Neural cell (in vitro differentiated cells): ENCODE measurements around the gene SAMD4B. TPM values are rescaled to one million over a fixed set of nuclear protein-coding genes. Genes with fewer than 3 reads are reported as not detected.

Experiments
- H2AFZ ChIP-seq: fragments of 200-600, 300-800 bp; sonication (generic), shearing (Covaris generic); 2 replicates; pipeline ENCODE4 v1.6.0; 2014; ENCODE audit warnings: low read depth, mild to moderate bottlenecking, antibody characterized with exemption, low read length, moderate library complexity
- H3F3A ChIP-seq: fragments of 200-600 bp; shearing (Covaris generic); 2 replicates; pipeline ENCODE4 v1.6.1; 2016; ENCODE audit warnings: mild to moderate bottlenecking, moderate library complexity, mixed read lengths, antibody characterized with exemption, low read length; ENCODE audit not compliant: insufficient read depth, poor library complexity, severe bottlenecking
- H3K27ac ChIP-seq: fragments of 200-600, 300-800 bp; sonication (generic), shearing (Covaris generic); 2 replicates; pipeline ENCODE4 v1.5.1; 2014; ENCODE audit warnings: mild to moderate bottlenecking, low read length, moderate library complexity
- H3K27me3 ChIP-seq: fragments of 300-800, 200-600 bp; sonication (generic), shearing (Covaris generic); 2 replicates; pipeline ENCODE4 v1.6.0; 2014; ENCODE audit warnings: mild to moderate bottlenecking, low read depth, low read length, moderate library complexity; ENCODE audit not compliant: insufficient read depth
- H3K36me3 ChIP-seq: fragments of 300-800, 200-600 bp; sonication (generic), shearing (Covaris generic); 2 replicates; pipeline ENCODE4 v1.5.1; 2014; ENCODE audit warnings: mild to moderate bottlenecking, antibody characterized with exemption, low read length, moderate library complexity; ENCODE audit not compliant: insufficient read depth
- H3K4me2 ChIP-seq: fragments of 300-800, 200-600 bp; sonication (generic), shearing (Covaris generic); 2 replicates; pipeline ENCODE4 v1.6.0; 2014; ENCODE audit warnings: mild to moderate bottlenecking, low read length
- H3K4me3 ChIP-seq: fragments of 300-800, 200-600 bp; sonication (generic), shearing (Covaris generic); 2 replicates; pipeline ENCODE4 v1.5.1; 2014; ENCODE audit warnings: mild to moderate bottlenecking, low read length, moderate library complexity
- H3K79me2 ChIP-seq: fragments of 200-600 bp; shearing (Covaris generic); replicated peaks from 2 replicates; pipeline ENCODE4 v1.6.0; 2014; ENCODE audit warnings: mild to moderate bottlenecking, low read length, moderate library complexity; ENCODE audit not compliant: insufficient read depth
- H3K9ac ChIP-seq: fragments of 300-800, 200-600 bp; sonication (generic), shearing (Covaris generic); 2 replicates; pipeline ENCODE4 v1.6.1; 2016; ENCODE audit warnings: mild to moderate bottlenecking, low read length, mixed read lengths
- H3K9me2 ChIP-seq: fragments of 200-600 bp; shearing (Covaris generic); 2 replicates; pipeline ENCODE4 v1.6.1; 2016; ENCODE audit warnings: mild to moderate bottlenecking, low read length, mixed read lengths; ENCODE audit not compliant: insufficient read depth
- H3K9me3 ChIP-seq: fragments of 200-600, 300-800 bp; sonication (generic), shearing (Covaris generic); 2 replicates; pipeline ENCODE4 v1.6.1; 2016; ENCODE audit warnings: mild to moderate bottlenecking, mixed run types, low read length, moderate library complexity, mixed read lengths
- H4K20me1 ChIP-seq: fragments of 200-600 bp; shearing (Covaris generic); 2 replicates; pipeline ENCODE4 v1.6.1; 2016; ENCODE audit warnings: mild to moderate bottlenecking, mixed run types; ENCODE audit not compliant: insufficient read depth
- EP300 ChIP-seq: fragments of 450-650 bp; conservative IDR thresholded peaks from 2 replicates; pipeline ENCODE4 v1.6.1; 2014; ENCODE audit warnings: antibody characterized with exemption, mild to moderate bottlenecking, moderate library complexity; ENCODE audit not compliant: poor library complexity, severe bottlenecking
- EZH2 ChIP-seq: fragments of 200-600, 300-800 bp; shearing (Covaris generic), sonication (generic); IDR thresholded peaks from 2 replicates; pipeline ENCODE4 v1.6.1; 2014; ENCODE audit warnings: antibody characterized with exemption, low read length, borderline replicate concordance, mild to moderate bottlenecking; ENCODE audit not compliant: insufficient read depth, poor library complexity, severe bottlenecking
- POLR2AphosphoS5 ChIP-seq: IDR thresholded peaks from 2 replicates; pipeline ENCODE4 v1.6.1; 2012
- RAD21 ChIP-seq: fragments of 450-650 bp; conservative IDR thresholded peaks from 2 replicates; pipeline ENCODE4 v1.6.1; 2014; ENCODE audit warnings: antibody characterized with exemption, mild to moderate bottlenecking, moderate library complexity
- SMC3 ChIP-seq: fragments of 450-650 bp; conservative IDR thresholded peaks from 2 replicates; pipeline ENCODE4 v1.6.1; 2014; ENCODE audit warnings: antibody characterized with exemption, mild to moderate bottlenecking, moderate library complexity; ENCODE audit not compliant: poor library complexity
- TAF1 ChIP-seq: IDR thresholded peaks from 2 replicates; pipeline ENCODE4 v1.6.1; 2012; ENCODE audit warnings: low read depth
- polyA plus RNA-seq: library from polyadenylated mRNA; depleted of rRNA; stranded (reverse); fragments of >200 nt; gene quantifications from 2 replicates; pipeline ENCODE4 v1.2.3, GENCODE V29; 2014
- TF ChIP-seq, protein P1 (sequence below): fragments of 450-650 bp; IDR thresholded peaks from 2 replicates; pipeline ENCODE4 v1.5.1; 2014; ENCODE audit warnings: antibody characterized with exemption, mild to moderate bottlenecking, moderate library complexity; ENCODE audit not compliant: poor library complexity, severe bottlenecking
- TF ChIP-seq, protein P2 (sequence below): IDR thresholded peaks from 2 replicates; pipeline ENCODE4 v1.6.1; 2012; ENCODE audit warnings: borderline replicate concordance

Gene SAMD4B
- polyA plus RNA-seq, 1 donor from 2014 or later: 19.3 TPM

DNA sequence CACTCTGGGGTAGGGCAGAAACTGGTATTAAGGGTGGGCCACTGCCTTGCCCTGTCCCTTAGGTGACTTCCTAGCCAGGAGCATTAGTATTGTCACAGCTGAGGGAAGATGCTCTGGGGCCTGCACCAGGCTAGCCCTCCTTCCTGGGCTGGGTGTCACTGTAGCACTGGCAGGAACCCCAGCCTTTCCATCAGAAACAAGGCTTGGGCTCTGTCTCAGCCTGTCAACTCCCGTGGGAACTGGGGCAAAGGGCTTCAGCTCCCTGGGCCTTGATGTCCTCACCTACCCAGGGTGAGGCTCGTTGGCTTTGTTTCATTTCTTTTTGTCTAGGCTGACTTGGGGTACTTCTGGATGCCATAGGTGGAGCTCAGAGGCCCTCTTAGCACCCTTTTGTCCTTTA is 30.7 kb downstream of the SAMD4B start:
- Histone ChIP-seq H4K20me1 (no peaks in the 10 kb centered on the region), H3K9me2 (no peaks in the 10 kb centered on the region), H3K79me2 (no peaks in the 10 kb centered on the region), H3K9me3 (no peaks in the 10 kb centered on the region), H3F3A (no peaks in the 10 kb centered on the region), H3K9ac (no peak overlapping the region), H3K27ac (no peak overlapping the region), H3K4me2 (no peak overlapping the region), H3K27me3 (no peaks in the 10 kb centered on the region), H3K4me3 (no peak overlapping the region), H3K36me3 (peaks cover 3% of the 10 kb centered on the region), H2AFZ (no peak overlapping the region)
- TF ChIP-seq, protein P1, sequence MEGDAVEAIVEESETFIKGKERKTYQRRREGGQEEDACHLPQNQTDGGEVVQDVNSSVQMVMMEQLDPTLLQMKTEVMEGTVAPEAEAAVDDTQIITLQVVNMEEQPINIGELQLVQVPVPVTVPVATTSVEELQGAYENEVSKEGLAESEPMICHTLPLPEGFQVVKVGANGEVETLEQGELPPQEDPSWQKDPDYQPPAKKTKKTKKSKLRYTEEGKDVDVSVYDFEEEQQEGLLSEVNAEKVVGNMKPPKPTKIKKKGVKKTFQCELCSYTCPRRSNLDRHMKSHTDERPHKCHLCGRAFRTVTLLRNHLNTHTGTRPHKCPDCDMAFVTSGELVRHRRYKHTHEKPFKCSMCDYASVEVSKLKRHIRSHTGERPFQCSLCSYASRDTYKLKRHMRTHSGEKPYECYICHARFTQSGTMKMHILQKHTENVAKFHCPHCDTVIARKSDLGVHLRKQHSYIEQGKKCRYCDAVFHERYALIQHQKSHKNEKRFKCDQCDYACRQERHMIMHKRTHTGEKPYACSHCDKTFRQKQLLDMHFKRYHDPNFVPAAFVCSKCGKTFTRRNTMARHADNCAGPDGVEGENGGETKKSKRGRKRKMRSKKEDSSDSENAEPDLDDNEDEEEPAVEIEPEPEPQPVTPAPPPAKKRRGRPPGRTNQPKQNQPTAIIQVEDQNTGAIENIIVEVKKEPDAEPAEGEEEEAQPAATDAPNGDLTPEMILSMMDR: no peak
- TF ChIP-seq EZH2 (no peak), SMC3 (no peak), TAF1 (no peak), POLR2AphosphoS5 (no peak), RAD21 (no peak)

DNA sequence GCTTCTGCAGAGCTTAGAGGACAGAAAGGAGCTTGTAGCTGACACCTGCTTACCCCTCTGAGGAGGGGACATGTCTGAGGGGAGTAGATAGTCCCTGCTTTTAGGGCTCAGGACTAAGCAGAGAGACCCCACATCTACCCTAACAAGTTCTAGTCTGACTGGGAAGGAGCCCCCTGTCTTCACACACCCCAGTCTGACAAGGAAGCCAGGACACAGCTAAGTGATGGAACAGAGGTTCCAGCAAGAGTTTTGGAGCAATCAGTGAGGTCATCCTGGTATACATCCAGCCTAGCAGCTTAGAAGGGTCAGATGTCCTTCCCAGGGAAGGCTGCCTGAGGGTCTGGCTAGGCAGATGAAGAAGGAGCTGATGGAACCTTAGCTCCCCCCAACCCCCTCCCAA is 33.7 kb downstream of the SAMD4B start:
- Histone ChIP-seq H3K4me2 (no peak overlapping the region), H3K27me3 (no peaks in the 10 kb centered on the region), H3F3A (no peaks in the 10 kb centered on the region), H3K36me3 (no peaks in the 10 kb centered on the region), H3K27ac (no peak overlapping the region), H3K4me3 (no peak overlapping the region), H3K79me2 (no peaks in the 10 kb centered on the region), H3K9me2 (no peaks in the 10 kb centered on the region), H2AFZ (no peak overlapping the region), H3K9me3 (no peaks in the 10 kb centered on the region), H4K20me1 (no peaks in the 10 kb centered on the region), H3K9ac (no peak overlapping the region)
- TF ChIP-seq, protein P1: no peak
- TF ChIP-seq POLR2AphosphoS5 (no peak), SMC3 (no peak), EZH2 (no peak), EP300 (no peak), RAD21 (no peak)
- TF ChIP-seq, protein P2, sequence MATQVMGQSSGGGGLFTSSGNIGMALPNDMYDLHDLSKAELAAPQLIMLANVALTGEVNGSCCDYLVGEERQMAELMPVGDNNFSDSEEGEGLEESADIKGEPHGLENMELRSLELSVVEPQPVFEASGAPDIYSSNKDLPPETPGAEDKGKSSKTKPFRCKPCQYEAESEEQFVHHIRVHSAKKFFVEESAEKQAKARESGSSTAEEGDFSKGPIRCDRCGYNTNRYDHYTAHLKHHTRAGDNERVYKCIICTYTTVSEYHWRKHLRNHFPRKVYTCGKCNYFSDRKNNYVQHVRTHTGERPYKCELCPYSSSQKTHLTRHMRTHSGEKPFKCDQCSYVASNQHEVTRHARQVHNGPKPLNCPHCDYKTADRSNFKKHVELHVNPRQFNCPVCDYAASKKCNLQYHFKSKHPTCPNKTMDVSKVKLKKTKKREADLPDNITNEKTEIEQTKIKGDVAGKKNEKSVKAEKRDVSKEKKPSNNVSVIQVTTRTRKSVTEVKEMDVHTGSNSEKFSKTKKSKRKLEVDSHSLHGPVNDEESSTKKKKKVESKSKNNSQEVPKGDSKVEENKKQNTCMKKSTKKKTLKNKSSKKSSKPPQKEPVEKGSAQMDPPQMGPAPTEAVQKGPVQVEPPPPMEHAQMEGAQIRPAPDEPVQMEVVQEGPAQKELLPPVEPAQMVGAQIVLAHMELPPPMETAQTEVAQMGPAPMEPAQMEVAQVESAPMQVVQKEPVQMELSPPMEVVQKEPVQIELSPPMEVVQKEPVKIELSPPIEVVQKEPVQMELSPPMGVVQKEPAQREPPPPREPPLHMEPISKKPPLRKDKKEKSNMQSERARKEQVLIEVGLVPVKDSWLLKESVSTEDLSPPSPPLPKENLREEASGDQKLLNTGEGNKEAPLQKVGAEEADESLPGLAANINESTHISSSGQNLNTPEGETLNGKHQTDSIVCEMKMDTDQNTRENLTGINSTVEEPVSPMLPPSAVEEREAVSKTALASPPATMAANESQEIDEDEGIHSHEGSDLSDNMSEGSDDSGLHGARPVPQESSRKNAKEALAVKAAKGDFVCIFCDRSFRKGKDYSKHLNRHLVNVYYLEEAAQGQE: no peak
